GM12878 (cell line): ENCODE measurements around the gene POLK. TPM values are rescaled to one million over a fixed set of nuclear protein-coding genes. Genes with fewer than 3 reads are reported as not detected.
"Not testable (repeated sequence)": the region's sequence is repeated elsewhere in the genome, so short reads cannot be mapped to it uniquely, and the experiment has no call there.

Source experiments
- ATAC-seq: fragments of 200-7000 bp; cut with Tn5 transposase; 3 replicates; pipeline ENCODE4 v1.9.1; 2020; ENCODE audit warnings: mild to moderate bottlenecking, moderate library complexity
- BruUV-seq: library from RNA; stranded (reverse); fragments of 400-500 nt; replicated peaks from 2 replicates; lab custom pipeline; 2021; lab: Mats Ljungman, UMichigan
- CTCF ChIA-PET: fragments of 300-600 bp; sonication (Branson Sonifier 250); formaldehyde crosslinking; extraction: SDS; loops from one replicate; lab custom pipeline; 2021; ENCODE audit warnings: inconsistent platforms; lab: Yijun Ruan, JAX
- POLR2A ChIA-PET: fragments of 350-600 bp; formaldehyde crosslinking; extraction: SDS; loops from one replicate; lab custom pipeline; 2021; ENCODE audit warnings: inconsistent platforms; lab: Charles Lee
- RAD21 ChIA-PET: fragments of 300-600 bp; sonication (Branson Sonifier 250); formaldehyde crosslinking; loops from one replicate; lab custom pipeline; 2023; ENCODE audit warnings: antibody characterized with exemption; ENCODE audit not compliant: unreplicated experiment; lab: Charles Lee
- SMC1A ChIA-PET: fragments of 300-600 bp; sonication (Branson Sonifier 250); formaldehyde crosslinking; loops from one replicate; lab custom pipeline; 2023; ENCODE audit not compliant: unreplicated experiment, uncharacterized antibody; lab: Charles Lee
- DNase-seq: peaks from one replicate; pipeline ENCODE4 v3.0.0-alpha.2; 2011; ENCODE audit warnings: low read depth, low spot score
- FAIRE-seq: peaks from 3 replicates; lab custom pipeline; 2011; peaks lifted over from hg19 to GRCh38; lab: Jason Lieb, UNC
- H2AFZ ChIP-seq: 2 replicates; pipeline ENCODE4 v1.6.0; 2011; ENCODE audit warnings: low read depth, low read length, control low read depth; ENCODE audit not compliant: control insufficient read depth
- H3K27ac ChIP-seq: 2 replicates; pipeline ENCODE4 v1.5.1; 2011; ENCODE audit warnings: control low read depth; ENCODE audit not compliant: control insufficient read depth, insufficient read depth
- H3K27me3 ChIP-seq, 2 experiments: replicated peaks in 1 of 2; 2 replicates each; pipeline versions ENCODE4 v1.6.0 to v1.6.1; 2011; ENCODE audit warnings: low read length in 1 of 2; ENCODE audit not compliant: control insufficient read depth in 2 of 2, insufficient read depth in 2 of 2
- H3K36me3 ChIP-seq, 2 experiments: 2 replicates each; pipeline ENCODE4 v1.5.1; 2011; ENCODE audit warnings: low read length in 1 of 2; ENCODE audit not compliant: control insufficient read depth in 2 of 2, insufficient read depth in 2 of 2
- H3K4me1 ChIP-seq: 2 replicates; pipeline ENCODE4 v1.6.1; 2011; ENCODE audit warnings: mild to moderate bottlenecking, low read length, moderate library complexity, mixed read lengths; ENCODE audit not compliant: control insufficient read depth, insufficient read depth
- H3K4me2 ChIP-seq: 2 replicates; pipeline ENCODE4 v1.6.0; 2011; ENCODE audit warnings: control low read depth; ENCODE audit not compliant: control insufficient read depth, insufficient read depth
- H3K4me3 ChIP-seq: fragments of 200-600 bp; sonication (generic); 2 replicates; pipeline ENCODE4 v1.5.1; 2016
- H3K79me2 ChIP-seq: 2 replicates; pipeline ENCODE4 v1.6.0; 2011; ENCODE audit warnings: low read length; ENCODE audit not compliant: control insufficient read depth, insufficient read depth
- H3K9ac ChIP-seq: 2 replicates; pipeline ENCODE4 v1.8.0; 2011; ENCODE audit warnings: low read length, control low read depth, mixed read lengths; ENCODE audit not compliant: control insufficient read depth, insufficient read depth
- H3K9me3 ChIP-seq: replicated peaks from 3 replicates; pipeline ENCODE4 v1.5.1; 2011; ENCODE audit warnings: mild to moderate bottlenecking, low read length; ENCODE audit not compliant: control insufficient read depth, insufficient read depth
- H4K20me1 ChIP-seq: 2 replicates; pipeline ENCODE4 v1.6.0; 2011; ENCODE audit not compliant: control insufficient read depth, insufficient read depth
- HCFC1 ChIP-seq: fragments of 150-350 bp; IDR thresholded peaks from 2 replicates; pipeline ENCODE4 v1.6.1; 2014; ENCODE audit warnings: low read length
- KLF5 ChIP-seq: fragments of 450-650 bp; IDR thresholded peaks from 2 replicates; pipeline ENCODE4 v1.6.1; 2014; ENCODE audit warnings: mild to moderate bottlenecking; ENCODE audit not compliant: partially characterized antibody
- MEF2A ChIP-seq: IDR thresholded peaks from 2 replicates; pipeline ENCODE4 v1.6.1; 2011; ENCODE audit warnings: low read depth, mild to moderate bottlenecking, low read length, moderate library complexity; ENCODE audit not compliant: insufficient read depth
- MTA2 ChIP-seq: fragments of 450-650 bp; IDR thresholded peaks from 2 replicates; pipeline ENCODE4 v1.6.1; 2016; ENCODE audit warnings: low read depth, mild to moderate bottlenecking, moderate library complexity
- NR2F1 ChIP-seq: fragments of 450-650 bp; conservative IDR thresholded peaks from 2 replicates; pipeline ENCODE4 v1.6.1; 2017; ENCODE audit warnings: mild to moderate bottlenecking
- RELA ChIP-seq: fragments of 450-650 bp; IDR thresholded peaks from 2 replicates; pipeline ENCODE4 v1.8.0; 2014; ENCODE audit warnings: borderline replicate concordance; ENCODE audit not compliant: partially characterized antibody
- SPI1 ChIP-seq: IDR thresholded peaks from 2 replicates; pipeline ENCODE4 v1.6.1; 2011; ENCODE audit warnings: low read depth, mild to moderate bottlenecking, low read length, moderate library complexity, borderline replicate concordance; ENCODE audit not compliant: insufficient read depth
- STAT1 ChIP-seq: fragments of 450-650 bp; conservative IDR thresholded peaks from 2 replicates; pipeline ENCODE4 v1.6.1; 2014; ENCODE audit warnings: antibody characterized with exemption, mild to moderate bottlenecking
- ZBTB33 ChIP-seq: fragments of 450-650 bp; IDR thresholded peaks from 2 replicates; pipeline ENCODE4 v1.6.1; 2017; ENCODE audit warnings: mild to moderate bottlenecking
- WGBS: methylation state at CpG from one replicate; pipeline ENCODE4 v1.1.6; 2016; ENCODE audit warnings: low lambda C conversion rate; ENCODE audit not compliant: insufficient replicate concordance, insufficient coverage; ENCODE audit errors: missing lambda C conversion rate; 5-methylcytosine and 5-hydroxymethylcytosine counted together
- in situ Hi-C: fragments of 300-500 bp; cut with MboI; formaldehyde crosslinking; loops from 9 replicates; pipeline ENCODE4 v1.14.3; 2018; ENCODE audit warnings: mixed read lengths
- intact Hi-C: fragments of 100-400 bp; cut with micrococcal nuclease; formaldehyde crosslinking; loops from one replicate; pipeline ENCODE4 v1.14.2; 2022; ENCODE audit not compliant: unreplicated experiment
- polyA plus RNA-seq, 11 experiments: library from polyadenylated mRNA; depleted of rRNA in 4 of 11; unstranded in 6 of 11; stranded (reverse) in 5 of 11; fragments of >200 nt; fragmentation: Nextera tagmentation in 4 of 11; fragmentation: Illumina TruSeq in 1 of 11; extraction: Ambion mirVana in 4 of 11; extraction: Trizol in 1 of 11; gene quantifications; 1 replicate in 1 of 11; 2 replicates in 10 of 11; pipeline versions ENCODE4 v1.2.1 to v1.2.3, GENCODE V29; 2011 to 2016; ENCODE audit warnings: inconsistent platforms in 2 of 11, missing spikeins in 2 of 11, low read depth in 1 of 11
- total RNA-seq, 4 experiments: library from RNA; depleted of rRNA in 3 of 4; stranded (reverse); fragments of >200 nt in 3 of 4; fragmentation: Illumina TruSeq in 1 of 4; extraction: Trizol in 1 of 4; gene quantifications; 2 replicates each; pipeline versions ENCODE4 v1.2.1 to v1.2.3, GENCODE V29; 2013 to 2021
- TF ChIP-seq, protein P1 (sequence below): fragments of 450-650 bp; IDR thresholded peaks from 2 replicates; pipeline ENCODE4 v1.6.1; 2017; ENCODE audit warnings: mild to moderate bottlenecking, moderate library complexity

The POLK gene
- total and polyA plus RNA-seq, 10 of the 15 experiments (the other 5 are each of a cell fraction or from before 2014, with no cell fraction given), result 10.4 to 47.6 (median 29.0) TPM

DNA sequence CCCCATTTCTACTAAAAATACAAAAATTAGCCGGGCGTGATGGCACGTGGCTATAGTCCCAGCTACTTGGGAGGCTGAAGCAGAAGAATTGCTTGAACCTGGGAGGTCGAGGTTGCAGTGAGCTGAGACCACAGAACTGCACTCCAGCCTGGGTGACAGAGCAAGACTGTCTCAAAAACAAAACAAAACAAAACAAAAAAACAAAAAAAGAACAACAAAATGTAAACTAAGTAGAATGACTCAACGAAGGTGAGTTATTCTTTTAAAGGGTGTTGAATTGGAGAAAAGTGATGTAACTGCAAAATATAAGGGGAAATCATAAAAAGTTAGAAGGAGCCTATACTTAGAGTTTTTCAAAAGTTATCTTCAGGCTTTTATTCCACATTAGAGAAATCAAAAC lies 6.6 kb upstream of the POLK start:
- not testable (repeated sequence) for H4K20me1 ChIP-seq
- SMC1A ChIA-PET, result interaction anchor here (0.7 to 1.8 kb wide), 11 partner anchors 10 to 174 kb away, joined by 3 to 13 read pairs (median 3); no protein-coding TSS in a partner anchor

DNA sequence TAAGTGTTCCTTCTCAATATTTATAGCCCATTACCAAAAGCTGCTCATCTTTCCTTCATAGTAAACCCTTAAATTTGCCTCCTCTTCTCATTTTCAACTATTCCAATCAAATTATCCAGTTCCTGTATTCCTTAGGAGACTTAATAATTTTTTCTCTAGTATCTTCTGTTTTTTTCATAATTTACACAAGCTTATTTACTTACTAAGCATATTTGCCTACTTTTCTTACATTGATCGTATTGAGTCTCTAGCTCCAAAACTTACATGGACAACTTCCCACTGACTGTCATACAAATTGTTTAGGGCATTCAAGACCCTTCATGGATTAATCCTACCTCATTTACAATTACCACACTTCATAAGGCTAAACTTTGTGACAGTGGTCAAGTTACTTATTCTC lies 3.9 kb upstream of the POLK start:
- ChIA-PET POLR2A (interaction anchor here (0.5 to 6.1 kb wide), 4 partner anchors 10 to 73 kb away, joined by 3 to 44 read pairs (median 3); no protein-coding TSS in a partner anchor), RAD21 (interaction anchor here (0.7 to 11.3 kb wide), 8 partner anchors 9 to 169 kb away, joined by 3 to 123 read pairs (median 4); no protein-coding TSS in a partner anchor), SMC1A (interaction anchor here (0.5 to 6.8 kb wide), 19 partner anchors 9 to 924 kb away, joined by 3 to 90 read pairs (median 4); no protein-coding TSS in a partner anchor), CTCF (interaction anchor here (0.6 to 1.4 kb wide), 3 partner anchors 51 to 78 kb away, joined by 3 to 4 read pairs (median 3); no protein-coding TSS in a partner anchor)
- H3K36me3 ChIP-seq, result peaks cover 0 to 6% of the 10 kb centered on the region in 2 experiments; a peak in 1 of 4 replicates
- H4K20me1 ChIP-seq, result no peaks in the 10 kb centered on the region
- H3K9me3 ChIP-seq, result peaks cover 2% of the 10 kb centered on the region; the same call in 2 of the 3 replicates
- peaks cover 90% of the 10 kb centered on the region for H3K79me2 ChIP-seq
- intact Hi-C loops, result no loop called here
- no peaks in the 10 kb centered on the region for H3K27me3 ChIP-seq
- no peak overlapping the region for H2AFZ ChIP-seq
- no peak overlapping the region for H3K27ac ChIP-seq
- H3K4me3 ChIP-seq, result peak overlapping the region; percentile 98; the same call in 1 of the 2 replicates
- H3K4me2 ChIP-seq, result peak overlapping the region; percentile 53
- no TSS peak for BruUV-seq
- DNase-seq, result no peak
- no peaks in the 10 kb centered on the region; the same call in 1 of the 2 replicates for H3K4me1 ChIP-seq
- ATAC-seq, result no peak
- no peak overlapping the region for H3K9ac ChIP-seq
- 100% methylated on average over 1 of the region's 1 CpG for WGBS
- in situ Hi-C loops, result no loop called here
- FAIRE-seq, result no peak
- TF ChIP-seq, protein P1, sequence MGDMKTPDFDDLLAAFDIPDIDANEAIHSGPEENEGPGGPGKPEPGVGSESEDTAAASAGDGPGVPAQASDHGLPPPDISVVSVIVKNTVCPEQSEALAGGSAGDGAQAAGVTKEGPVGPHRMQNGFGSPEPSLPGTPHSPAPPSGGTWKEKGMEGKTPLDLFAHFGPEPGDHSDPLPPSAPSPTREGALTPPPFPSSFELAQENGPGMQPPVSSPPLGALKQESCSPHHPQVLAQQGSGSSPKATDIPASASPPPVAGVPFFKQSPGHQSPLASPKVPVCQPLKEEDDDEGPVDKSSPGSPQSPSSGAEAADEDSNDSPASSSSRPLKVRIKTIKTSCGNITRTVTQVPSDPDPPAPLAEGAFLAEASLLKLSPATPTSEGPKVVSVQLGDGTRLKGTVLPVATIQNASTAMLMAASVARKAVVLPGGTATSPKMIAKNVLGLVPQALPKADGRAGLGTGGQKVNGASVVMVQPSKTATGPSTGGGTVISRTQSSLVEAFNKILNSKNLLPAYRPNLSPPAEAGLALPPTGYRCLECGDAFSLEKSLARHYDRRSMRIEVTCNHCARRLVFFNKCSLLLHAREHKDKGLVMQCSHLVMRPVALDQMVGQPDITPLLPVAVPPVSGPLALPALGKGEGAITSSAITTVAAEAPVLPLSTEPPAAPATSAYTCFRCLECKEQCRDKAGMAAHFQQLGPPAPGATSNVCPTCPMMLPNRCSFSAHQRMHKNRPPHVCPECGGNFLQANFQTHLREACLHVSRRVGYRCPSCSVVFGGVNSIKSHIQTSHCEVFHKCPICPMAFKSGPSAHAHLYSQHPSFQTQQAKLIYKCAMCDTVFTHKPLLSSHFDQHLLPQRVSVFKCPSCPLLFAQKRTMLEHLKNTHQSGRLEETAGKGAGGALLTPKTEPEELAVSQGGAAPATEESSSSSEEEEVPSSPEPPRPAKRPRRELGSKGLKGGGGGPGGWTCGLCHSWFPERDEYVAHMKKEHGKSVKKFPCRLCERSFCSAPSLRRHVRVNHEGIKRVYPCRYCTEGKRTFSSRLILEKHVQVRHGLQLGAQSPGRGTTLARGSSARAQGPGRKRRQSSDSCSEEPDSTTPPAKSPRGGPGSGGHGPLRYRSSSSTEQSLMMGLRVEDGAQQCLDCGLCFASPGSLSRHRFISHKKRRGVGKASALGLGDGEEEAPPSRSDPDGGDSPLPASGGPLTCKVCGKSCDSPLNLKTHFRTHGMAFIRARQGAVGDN, result no peak
- TF ChIP-seq STAT1 (no peak), MTA2 (no peak), MEF2A (no peak), HCFC1 (no peak), KLF5 (no peak), RELA (no peak), NR2F1 (no peak), SPI1 (no peak), ZBTB33 (no peak)

More for the DNA sequence above, 6.6 kb upstream of the POLK start:
- H3K4me1 ChIP-seq, H3K9ac ChIP-seq, H3K4me2 ChIP-seq, H3K27me3 ChIP-seq, in situ Hi-C loops, BruUV-seq, DNase-seq, H3K4me3 ChIP-seq, H3K9me3 ChIP-seq, H3K27ac ChIP-seq, H2AFZ ChIP-seq, intact Hi-C loops, FAIRE-seq, H3K36me3 ChIP-seq: not testable (repeated sequence)
- ChIA-PET CTCF (interaction anchor here (0.6 kb wide), 2 partner anchors 52 to 69 kb away, joined by 3 read pairs; no protein-coding TSS in a partner anchor), RAD21 (interaction anchor here (0.6 to 2.0 kb wide), 2 partner anchors 11 to 61 kb away, joined by 3 to 7 read pairs; no protein-coding TSS in a partner anchor), POLR2A (interaction anchor here (0.6 kb wide), 1 partner anchor 810 kb away, joined by 3 read pairs; no protein-coding TSS in a partner anchor)
- WGBS, result 50% methylated on average over 5 of the region's 5 CpGs
- peaks cover 75% of the 10 kb centered on the region for H3K79me2 ChIP-seq
- peak; percentile 23 for ATAC-seq
